ENCODE results near the gene RNF6.
"Not testable (repeated sequence)": the region's sequence is repeated elsewhere in the genome, so short reads cannot be mapped to it uniquely, and the experiment has no call there.

RNF6 gene

GRCh38 chr13:26221721-26222519 is at the start of gene RNF6:
RNF6 (minus strand) TSS chr13:26222314; CDS start chr13:26219649, 2,665 bp downstream.
- peak; percentile 85 to 97 for DNase-seq

DNA sequence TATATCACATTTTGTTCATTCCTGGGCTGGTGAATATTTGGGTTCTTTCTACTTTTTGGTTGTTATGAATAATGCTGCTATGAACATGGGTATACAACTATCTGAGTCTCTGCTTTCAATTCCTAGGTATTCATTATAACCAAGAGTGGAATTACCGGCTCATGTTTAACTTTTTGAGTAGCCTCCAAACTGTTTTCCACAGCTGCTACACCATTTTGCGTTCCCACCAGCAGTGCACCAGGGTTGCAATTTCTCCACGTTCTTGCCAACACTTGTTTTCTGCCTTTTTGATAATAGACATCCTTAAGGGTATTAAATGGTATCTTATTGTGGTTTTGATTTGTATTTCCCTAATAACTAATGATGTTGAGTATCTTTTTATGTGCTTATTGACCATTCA is 48.6 kb upstream of the RNF6 start:
- DNase-seq = no peak

DNA sequence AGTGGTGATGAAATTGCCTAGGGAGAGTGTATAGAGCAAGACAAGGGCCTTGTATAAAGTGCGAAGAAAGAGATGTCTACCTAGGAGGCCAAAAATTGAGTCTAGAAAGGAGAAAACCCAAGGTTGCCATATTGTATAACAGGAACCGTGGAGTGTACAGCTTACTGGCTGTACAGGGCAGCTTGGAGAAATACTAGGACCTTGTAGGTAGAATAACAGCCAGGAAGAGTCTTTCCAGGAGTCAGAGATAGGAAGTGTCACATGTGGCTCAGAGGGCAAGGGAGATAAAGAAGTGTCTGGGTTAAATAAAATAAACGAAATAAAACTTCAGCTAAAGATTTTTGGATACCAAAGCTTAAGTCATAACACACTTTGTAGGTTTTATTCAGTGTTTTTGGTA is 44.2 kb upstream of the RNF6 start:
- no peak for DNase-seq

DNA sequence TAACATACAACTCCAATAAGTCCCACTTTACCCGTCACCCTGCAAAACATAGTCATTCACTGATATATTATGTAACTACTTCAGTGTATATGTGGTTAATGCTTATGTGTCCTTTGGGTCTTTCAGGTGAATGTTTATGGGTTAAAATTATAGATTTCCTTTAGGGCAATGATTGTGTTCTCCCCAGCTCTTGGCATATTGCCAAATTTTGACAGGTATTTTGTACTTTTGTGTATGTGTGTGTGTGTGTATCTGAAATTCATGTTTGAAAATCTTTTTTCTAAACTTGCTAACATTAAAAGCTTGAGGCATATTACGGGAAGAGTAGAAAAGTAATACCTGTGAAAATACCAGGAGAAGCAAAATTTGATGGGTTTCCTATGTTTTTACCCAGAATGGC is 40.0 kb upstream of the RNF6 start:
- DNase-seq = no peak

GRCh38 chr13:26259634-26260033 is 37.5 kb upstream of the RNF6 start:
- DNase-seq = no peak

DNA sequence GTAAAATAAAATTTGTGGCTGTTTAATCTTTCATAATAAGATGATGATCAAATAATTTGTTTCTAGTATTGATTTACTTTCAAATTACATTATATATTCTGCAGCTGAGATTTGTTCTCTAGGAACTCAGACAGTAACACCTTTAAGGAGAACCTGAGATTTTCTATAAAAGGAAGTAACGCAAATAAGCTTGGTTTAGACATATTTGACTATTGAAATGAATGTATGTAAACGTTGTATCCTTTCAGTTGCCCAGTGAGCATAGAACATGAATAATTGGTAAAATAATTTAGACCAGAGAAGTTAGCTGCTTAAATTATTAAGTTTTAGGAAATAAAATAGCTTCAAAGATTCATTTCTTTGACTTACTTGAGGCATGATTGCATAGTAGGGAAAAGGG is 34.9 kb upstream of the RNF6 start:
- DNase-seq = no peak

- no peak for DNase-seq
These were observed 33.7 kb upstream of the RNF6 start for GRCh38 chr13:26255691-26256277.

- DNase-seq = no peak
These were observed 33.0 kb upstream of the RNF6 start for GRCh38 chr13:26255115-26255514.

GRCh38 chr13:26254583-26255111 is 32.5 kb upstream of the RNF6 start:
- peak in 1 of 2 donors; percentile 52 for DNase-seq

- peak; percentile 83 to 87 for DNase-seq
These were observed 31.9 kb upstream of the RNF6 start, which contains the start of gene CDK8 for GRCh38 chr13:26253787-26254582. CDK8 (plus strand) TSS chr13:26254129; CDS start chr13:26254642, 513 bp downstream.

GRCh38 chr13:26253262-26253786 is 31.2 kb upstream of the RNF6 start:
- no peak for DNase-seq

DNA sequence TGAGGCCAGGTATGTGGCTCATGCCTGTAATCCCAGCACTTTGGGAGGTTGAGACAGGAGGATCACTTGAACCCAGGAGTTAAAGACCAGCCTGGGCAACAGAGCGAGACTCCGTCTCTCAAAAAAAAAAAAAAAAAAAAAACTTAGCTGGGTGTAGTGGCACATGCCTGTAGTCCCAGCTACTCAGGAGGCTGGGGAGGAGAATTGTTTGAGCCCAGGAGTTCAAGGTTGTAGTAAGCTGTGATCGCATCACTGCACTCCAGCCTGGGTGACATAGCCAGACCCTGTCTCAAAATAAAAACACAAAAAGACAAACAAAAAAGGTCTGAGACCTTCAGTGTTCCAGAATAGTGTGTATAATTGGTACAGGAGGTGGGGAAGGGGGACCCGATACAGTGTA is 29.9 kb upstream of the RNF6 start:
- not testable (repeated sequence) for DNase-seq

DNA sequence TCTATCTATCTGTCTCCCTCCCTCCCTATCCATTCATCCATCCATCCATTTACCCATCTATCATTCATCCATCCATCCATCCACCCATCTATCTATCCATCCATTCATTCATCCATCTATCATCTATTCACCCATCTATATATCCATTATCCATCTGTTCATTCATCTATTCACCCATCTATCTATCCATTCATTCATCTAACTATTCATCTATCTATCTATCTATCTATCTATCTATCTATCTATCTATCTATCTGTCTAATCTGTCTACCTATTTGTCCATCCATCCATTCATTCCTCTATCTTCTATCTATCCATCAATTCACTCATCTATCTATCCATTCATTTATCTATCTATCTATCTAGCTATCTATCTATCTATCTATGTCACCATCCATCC is 27.4 kb upstream of the RNF6 start:
- DNase-seq = no peak

DNA sequence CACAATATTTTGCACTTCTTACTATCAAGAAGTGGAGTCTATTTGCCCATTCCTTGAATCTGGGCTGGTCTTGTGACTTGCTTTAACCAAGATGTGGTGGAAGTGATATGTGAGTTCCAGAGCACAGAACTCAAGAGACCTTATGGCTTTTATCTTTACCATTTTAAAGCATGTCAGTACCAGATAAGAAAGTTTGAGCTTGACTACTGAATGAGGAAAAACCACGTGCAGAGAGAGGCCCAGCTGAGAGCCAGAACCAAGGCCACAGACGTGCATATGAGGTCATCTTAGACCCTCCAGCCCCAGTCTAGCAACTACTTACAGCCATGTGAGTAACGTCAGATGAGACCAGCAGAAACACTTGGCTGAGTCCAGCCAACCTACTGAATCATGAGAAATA is 25.5 kb upstream of the RNF6 start:
- DNase-seq = no peak

- no peak for DNase-seq
These were observed 24.9 kb upstream of the RNF6 start for GRCh38 chr13:26247011-26247410.

DNA sequence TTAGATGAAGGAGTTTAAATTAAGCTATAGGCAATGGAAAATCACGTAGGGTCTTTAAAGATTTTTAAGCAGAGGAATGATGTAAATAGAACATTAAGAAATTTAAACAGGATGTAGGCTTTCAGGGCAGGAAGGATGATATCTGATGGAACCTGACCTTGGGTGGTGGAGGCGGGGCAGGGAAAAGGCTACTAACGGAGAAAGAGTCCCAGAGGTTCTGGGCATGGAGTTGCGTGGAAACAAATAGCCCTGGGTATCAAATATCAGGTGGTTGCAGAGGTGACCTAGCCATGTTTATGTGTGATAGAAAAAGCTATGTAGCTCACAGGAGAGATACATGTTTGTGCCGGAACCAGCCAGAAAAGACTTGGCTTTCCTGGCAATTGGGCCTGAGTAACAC is 24.0 kb upstream of the RNF6 start:
- DNase-seq = no peak

GRCh38 chr13:26236296-26236695 is 14.2 kb upstream of the RNF6 start:
- DNase-seq = no peak

DNA sequence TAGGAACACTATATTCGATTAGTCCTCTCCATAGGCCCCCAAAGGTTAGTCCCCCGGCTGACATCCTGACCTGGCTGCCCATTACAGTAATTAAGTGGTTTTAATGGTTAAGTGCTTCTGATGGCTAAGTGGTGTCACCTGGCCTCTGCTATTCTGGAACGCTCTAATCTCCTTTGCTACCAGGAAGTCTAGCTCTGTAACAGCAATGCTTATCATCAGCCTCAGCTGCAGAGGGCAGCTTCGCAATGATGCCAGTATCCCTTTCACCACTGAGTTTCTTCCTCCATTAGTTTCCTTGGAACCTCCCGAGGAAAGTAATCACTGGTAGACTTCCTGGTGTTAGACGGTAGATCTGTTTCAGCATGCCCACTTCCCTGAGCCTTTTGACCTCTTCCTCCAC is 8.6 kb upstream of the RNF6 start:
- DNase-seq = no peak

- DNase-seq = no peak
These were observed 7.0 kb upstream of the RNF6 start for GRCh38 chr13:26229080-26229615.

DNA sequence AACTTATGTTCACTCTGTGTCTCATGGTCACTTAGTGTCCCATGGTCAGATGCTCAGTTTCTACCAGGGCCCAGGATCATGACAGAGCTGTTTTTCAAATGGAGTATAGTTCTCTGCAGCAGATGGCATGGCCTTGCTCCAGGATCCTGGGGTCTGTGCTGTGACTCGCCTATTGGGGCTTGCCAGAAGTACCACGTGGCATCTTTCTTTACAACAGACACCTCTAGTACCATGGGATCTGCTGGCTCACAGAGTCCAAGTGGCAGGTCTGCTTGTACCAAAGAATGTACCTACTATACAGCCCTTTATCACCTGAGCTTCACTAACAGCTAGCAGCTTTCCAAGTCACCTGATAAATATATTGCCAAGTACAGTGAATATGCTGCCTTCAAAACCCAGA is 6.0 kb upstream of the RNF6 start:
- DNase-seq = no peak

GRCh38 chr13:26227166-26227971 is 5.3 kb upstream of the RNF6 start:
- no peak for DNase-seq

All from bone marrow (tissue), 2 donors.